Esophagus muscularis mucosa (tissue), 4 donors: ENCODE measurements around the gene TOGARAM2. TPM values are rescaled to one million over a fixed set of nuclear protein-coding genes. Genes with fewer than 3 reads are reported as not detected.

Source experiments
- DNase-seq: peaks from one replicate; pipeline ENCODE4 v3.0.0-alpha.2; 2017; ENCODE audit errors: extremely low spot score
- H3K27ac ChIP-seq, 4 donors: fragments of 200-600 bp; sonication (generic); replicated peaks in 1 of 4; 1 replicate in 3 of 4; 2 replicates in 1 of 4; pipeline ENCODE4 v1.5.1; 2016 to 2019; ENCODE audit warnings: mild to moderate bottlenecking in 1 of 4
- H3K27me3 ChIP-seq, 4 donors: fragments of 200-600 bp; sonication (generic); one replicate each; pipeline versions ENCODE4 v1.5.1 to v1.6.0; 2016 to 2019
- H3K36me3 ChIP-seq, 4 donors: fragments of 200-600 bp; sonication (generic); one replicate each; pipeline ENCODE4 v1.5.1; 2016 to 2019
- H3K4me1 ChIP-seq, 4 donors: fragments of 200-600 bp; sonication (generic); one replicate each; pipeline ENCODE4 v1.5.1; 2016 to 2019
- H3K4me3 ChIP-seq, 4 donors: fragments of 200-600 bp; sonication (generic); 1 replicate in 2 of 4; 2 replicates in 2 of 4; pipeline ENCODE4 v1.5.1; 2016 to 2019; ENCODE audit warnings: mild to moderate bottlenecking in 4 of 4, moderate library complexity in 1 of 4
- H3K9me3 ChIP-seq, 4 donors: fragments of 200-600 bp; sonication (generic); 1 replicate in 3 of 4; 2 replicates in 1 of 4; pipeline ENCODE4 v1.5.1; 2016 to 2019
- EP300 ChIP-seq: sonication (generic); formaldehyde crosslinking; IDR thresholded peaks from one replicate; pipeline ENCODE4 v1.6.1; 2017; ENCODE audit warnings: antibody characterized with exemption
- POLR2A ChIP-seq: fragments of 450-650 bp; IDR thresholded peaks from one replicate; pipeline ENCODE4 v1.6.1; 2017; ENCODE audit warnings: antibody characterized with exemption, moderate library complexity, mild to moderate bottlenecking, low read depth
- POLR2AphosphoS5 ChIP-seq, 2 donors: sonication (generic); formaldehyde crosslinking; IDR thresholded peaks; one replicate each; pipeline ENCODE4 v1.6.1; 2017; ENCODE audit warnings: antibody characterized with exemption in 2 of 2
- WGBS: methylation state at CpG from one replicate; pipeline ENCODE4 v1.1.5; 2018; 5-methylcytosine and 5-hydroxymethylcytosine counted together
- intact Hi-C: fragments of 100-400 bp; cut with DNase I; formaldehyde crosslinking; loops from one replicate; pipeline ENCODE4 v1.15.1; 2023
- total RNA-seq, 4 donors: library from RNA; depleted of rRNA; stranded (reverse); fragments of >200 nt; gene quantifications; one replicate each; pipeline versions ENCODE4 v1.1.0 to v1.2.1, GENCODE V29; 2016
- TF ChIP-seq, protein P1 (sequence below), 3 experiments: fragments of 200-600 bp in 2 of 3; fragments of 450-650 bp in 1 of 3; sonication (generic) in 2 of 3; IDR thresholded peaks; one replicate each; pipeline ENCODE4 v1.5.1; 2017 to 2019; ENCODE audit warnings: antibody characterized with exemption in 3 of 3, mild to moderate bottlenecking in 2 of 3, moderate library complexity in 1 of 3

TOGARAM2 gene
- total RNA-seq, 4 donors from 2014 or later, result 0.57 to 0.99 (median 0.77) TPM

DNA sequence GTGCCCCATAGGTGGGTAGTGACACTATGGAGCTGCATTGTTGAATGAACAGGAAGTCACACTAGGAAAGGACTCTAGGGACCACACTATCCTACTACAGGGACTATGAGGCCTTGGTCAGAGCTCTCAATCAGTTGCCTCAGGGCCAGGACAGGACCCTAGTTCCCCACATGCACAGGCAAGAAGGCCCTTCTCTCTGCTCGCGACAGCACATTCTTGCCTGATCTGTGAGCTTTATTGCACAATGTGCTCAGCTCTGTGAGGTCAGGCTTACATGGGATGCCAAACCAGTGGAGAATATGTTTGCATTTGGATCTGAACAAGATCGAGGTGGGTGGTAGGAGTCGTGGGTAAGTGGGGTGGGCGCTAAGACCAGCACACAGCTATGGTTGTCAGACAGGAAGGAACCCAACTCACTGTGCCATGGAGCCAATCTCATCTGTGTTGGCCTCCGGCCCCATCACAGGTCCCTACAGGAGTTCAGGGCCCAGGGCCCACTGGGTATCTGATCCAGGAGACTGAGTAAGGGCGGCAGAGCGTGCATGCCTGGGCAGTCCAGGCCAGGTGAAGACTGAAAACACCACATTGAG is 85.3 kb downstream of the TOGARAM2 start:
- peak overlapping the region in 2 of 4 donors; percentile 7 to 71 for H3K27ac ChIP-seq
- H3K4me3 ChIP-seq, result no peak overlapping the region
- no peaks in the 10 kb centered on the region for H3K36me3 ChIP-seq
- no peaks in the 10 kb centered on the region for H3K27me3 ChIP-seq
- TF ChIP-seq POLR2A (no peak), POLR2AphosphoS5 (IDR thresholded peaks at IDR 0.05) (no peak), EP300 (no peak)
- TF ChIP-seq, protein P1, sequence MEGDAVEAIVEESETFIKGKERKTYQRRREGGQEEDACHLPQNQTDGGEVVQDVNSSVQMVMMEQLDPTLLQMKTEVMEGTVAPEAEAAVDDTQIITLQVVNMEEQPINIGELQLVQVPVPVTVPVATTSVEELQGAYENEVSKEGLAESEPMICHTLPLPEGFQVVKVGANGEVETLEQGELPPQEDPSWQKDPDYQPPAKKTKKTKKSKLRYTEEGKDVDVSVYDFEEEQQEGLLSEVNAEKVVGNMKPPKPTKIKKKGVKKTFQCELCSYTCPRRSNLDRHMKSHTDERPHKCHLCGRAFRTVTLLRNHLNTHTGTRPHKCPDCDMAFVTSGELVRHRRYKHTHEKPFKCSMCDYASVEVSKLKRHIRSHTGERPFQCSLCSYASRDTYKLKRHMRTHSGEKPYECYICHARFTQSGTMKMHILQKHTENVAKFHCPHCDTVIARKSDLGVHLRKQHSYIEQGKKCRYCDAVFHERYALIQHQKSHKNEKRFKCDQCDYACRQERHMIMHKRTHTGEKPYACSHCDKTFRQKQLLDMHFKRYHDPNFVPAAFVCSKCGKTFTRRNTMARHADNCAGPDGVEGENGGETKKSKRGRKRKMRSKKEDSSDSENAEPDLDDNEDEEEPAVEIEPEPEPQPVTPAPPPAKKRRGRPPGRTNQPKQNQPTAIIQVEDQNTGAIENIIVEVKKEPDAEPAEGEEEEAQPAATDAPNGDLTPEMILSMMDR (IDR thresholded peaks at IDR 0.05), result no peak
- intact Hi-C loops, result no loop called here
- H3K9me3 ChIP-seq, result no peaks in the 10 kb centered on the region
- no peak for DNase-seq
- peaks cover 22 to 46% (median 39%) of the 10 kb centered on the region in 4 donors for H3K4me1 ChIP-seq
- whole genome bisulfite sequencing, result 89% methylated on average over 7 of the region's 8 CpGs

- H3K27me3 ChIP-seq, result no peaks in the 10 kb centered on the region
- no peak overlapping the region for H3K4me3 ChIP-seq
- peaks cover 22 to 46% (median 39%) of the 10 kb centered on the region in 4 donors for H3K4me1 ChIP-seq
- no peak for DNase-seq
- WGBS, result 77% methylated on average over 7 of the region's 7 CpGs
- H3K9me3 ChIP-seq, result no peaks in the 10 kb centered on the region
- H3K36me3 ChIP-seq, result no peaks in the 10 kb centered on the region
- intact Hi-C loops, result no loop called here
- no peak overlapping the region for H3K27ac ChIP-seq
- TF ChIP-seq EP300, result no peak
- TF ChIP-seq, protein P1 (IDR thresholded peaks at IDR 0.05), result no peak
- no peak for TF ChIP-seq POLR2AphosphoS5 (IDR thresholded peaks at IDR 0.05)
- no peak for TF ChIP-seq POLR2A
Measured at GRCh38 chr2:29066997-29067605, 86.0 kb downstream of the TOGARAM2 start.

DNA sequence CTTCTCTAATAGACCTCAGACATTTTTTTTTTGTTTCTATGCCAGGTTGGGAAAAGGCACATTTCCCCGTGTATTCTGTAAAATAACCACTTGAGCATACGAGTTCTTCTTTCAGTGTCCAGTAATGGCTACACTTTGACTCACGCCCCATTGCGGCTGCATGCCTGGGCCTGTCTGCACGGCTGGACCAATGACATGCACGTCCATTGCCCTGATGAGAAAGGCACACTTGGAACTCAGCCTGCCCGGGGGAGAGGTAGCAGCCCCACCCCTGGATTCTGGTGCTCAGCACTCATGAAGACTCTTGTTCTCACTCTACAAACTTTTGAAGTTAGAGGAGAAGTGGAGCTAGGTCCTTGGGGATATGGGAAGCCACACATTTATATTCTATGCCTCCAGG is 87.4 kb downstream of the TOGARAM2 start:
- Histone ChIP-seq H3K4me3 (no peak overlapping the region), H3K9me3 (no peaks in the 10 kb centered on the region), H3K4me1 (peaks cover 16 to 35% (median 30%) of the 10 kb centered on the region in 4 donors), H3K36me3 (no peaks in the 10 kb centered on the region), H3K27ac (no peak overlapping the region), H3K27me3 (no peaks in the 10 kb centered on the region)
- intact Hi-C loops, result no loop called here
- DNase-seq, result no peak
- TF ChIP-seq POLR2A (no peak), POLR2AphosphoS5 (IDR thresholded peaks at IDR 0.05) (no peak), EP300 (no peak)
- TF ChIP-seq, protein P1 (IDR thresholded peaks at IDR 0.05), result no peak
- WGBS, result 78% methylated on average over 2 of the region's 7 CpGs

DNA sequence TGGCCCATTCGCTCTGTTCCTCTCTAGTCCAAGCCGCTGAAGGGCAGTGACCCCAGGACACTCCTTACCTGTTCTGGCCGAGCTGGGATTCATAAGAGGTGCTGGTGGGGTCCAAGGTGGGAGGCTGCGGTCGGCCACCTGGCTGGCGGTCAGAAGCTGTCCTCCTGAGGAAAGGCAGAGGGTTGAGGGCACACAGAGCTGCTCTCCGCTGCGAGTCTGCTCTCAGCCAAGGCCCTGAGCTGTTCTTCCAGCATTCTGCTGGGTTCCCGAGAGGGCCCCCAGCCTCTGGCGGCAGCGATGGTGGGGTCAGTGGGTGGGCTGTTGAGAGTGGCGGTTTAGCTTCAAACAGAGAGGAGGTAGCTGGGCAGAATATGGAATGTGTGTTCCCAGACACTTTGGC is 89.4 kb downstream of the TOGARAM2 start:
- H3K27ac ChIP-seq, result no peak overlapping the region
- peaks cover 7 to 15% (median 11%) of the 10 kb centered on the region in 4 donors for H3K4me1 ChIP-seq
- TF ChIP-seq POLR2A (no peak), POLR2AphosphoS5 (IDR thresholded peaks at IDR 0.05) (no peak), EP300 (no peak)
- TF ChIP-seq, protein P1 (IDR thresholded peaks at IDR 0.05), result no peak
- H3K9me3 ChIP-seq, result no peaks in the 10 kb centered on the region
- intact Hi-C loops, result no loop called here
- no peak overlapping the region for H3K4me3 ChIP-seq
- H3K27me3 ChIP-seq, result no peaks in the 10 kb centered on the region
- no peak for DNase-seq
- WGBS, result 82% methylated on average over 5 of the region's 12 CpGs
- no peaks in the 10 kb centered on the region for H3K36me3 ChIP-seq
